GM12878 (cell line): Measurements from ENCODE around the gene UBAP2. TPM values are rescaled to one million over a fixed set of nuclear protein-coding genes. Genes with fewer than 3 reads are reported as not detected.

ENCODE experiments used
- CTCF ChIP-seq, 3 experiments: IDR thresholded peaks in 2 of 3; conservative IDR thresholded peaks in 1 of 3; 2 replicates each; pipeline ENCODE4 v1.5.1; 2011; ENCODE audit warnings: low read depth in 3 of 3, low read length in 3 of 3, mild to moderate bottlenecking in 3 of 3, control low read depth in 2 of 3, moderate library complexity in 2 of 3, inconsistent platforms in 1 of 3, mixed read lengths in 1 of 3; ENCODE audit not compliant: control insufficient read depth in 2 of 3, insufficient read depth in 1 of 3; ENCODE audit errors: extremely low read depth in 1 of 3
- EP300 ChIP-seq, 2 experiments: fragments of 150-350 bp in 1 of 2; IDR thresholded peaks; 2 replicates each; pipeline ENCODE4 v1.6.1; 2011 to 2012; ENCODE audit warnings: low read depth in 2 of 2, low read length in 2 of 2, borderline replicate concordance in 1 of 2, improper control_type of control experiment in 1 of 2, inconsistent platforms in 1 of 2; ENCODE audit not compliant: control insufficient read depth in 1 of 2
- HCFC1 ChIP-seq: fragments of 150-350 bp; IDR thresholded peaks from 2 replicates; pipeline ENCODE4 v1.6.1; 2014; ENCODE audit warnings: low read length
- TCF3 ChIP-seq: IDR thresholded peaks from 2 replicates; pipeline ENCODE4 v1.6.1; 2012; ENCODE audit warnings: low read depth, mild to moderate bottlenecking, low read length, borderline replicate concordance; ENCODE audit not compliant: insufficient read depth
- ZNF24 ChIP-seq: fragments of 450-650 bp; IDR thresholded peaks from 2 replicates; pipeline ENCODE4 v1.6.1; 2017; ENCODE audit warnings: antibody characterized with exemption, mild to moderate bottlenecking
- ZNF687 ChIP-seq: fragments of 450-650 bp; IDR thresholded peaks from 2 replicates; pipeline ENCODE4 v1.6.1; 2017; ENCODE audit warnings: mild to moderate bottlenecking, moderate library complexity
- polyA plus RNA-seq, 11 experiments: library from polyadenylated mRNA; depleted of rRNA in 4 of 11; unstranded in 6 of 11; stranded (reverse) in 5 of 11; fragments of >200 nt; fragmentation: Nextera tagmentation in 4 of 11; fragmentation: Illumina TruSeq in 1 of 11; extraction: Ambion mirVana in 4 of 11; extraction: Trizol in 1 of 11; gene quantifications; 1 replicate in 1 of 11; 2 replicates in 10 of 11; pipeline versions ENCODE4 v1.2.1 to v1.2.3, GENCODE V29; 2011 to 2016; ENCODE audit warnings: inconsistent platforms in 2 of 11, missing spikeins in 2 of 11, low read depth in 1 of 11
- total RNA-seq, 4 experiments: library from RNA; depleted of rRNA in 3 of 4; stranded (reverse); fragments of >200 nt in 3 of 4; fragmentation: Illumina TruSeq in 1 of 4; extraction: Trizol in 1 of 4; gene quantifications; 2 replicates each; pipeline versions ENCODE4 v1.2.1 to v1.2.3, GENCODE V29; 2013 to 2021
- TF ChIP-seq, protein P1 (sequence below): fragments of 150-350 bp; IDR thresholded peaks from 2 replicates; pipeline ENCODE4 v1.6.1; 2016; ENCODE audit warnings: low read depth, low read length
- TF ChIP-seq, protein P2 (sequence below): IDR thresholded peaks from 2 replicates; pipeline ENCODE4 v1.6.1; 2012; ENCODE audit warnings: low read length, inconsistent platforms

UBAP2 gene
- total and polyA plus RNA-seq, 10 of the 15 experiments (the other 5 are each of a cell fraction or from before 2014, with no cell fraction given): 8.5 to 48.2 (median 28.1) TPM

GRCh38 chr9:34010979-34011378, 37.7 kb downstream of the UBAP2 start (continued):
- TF ChIP-seq, protein P1, sequence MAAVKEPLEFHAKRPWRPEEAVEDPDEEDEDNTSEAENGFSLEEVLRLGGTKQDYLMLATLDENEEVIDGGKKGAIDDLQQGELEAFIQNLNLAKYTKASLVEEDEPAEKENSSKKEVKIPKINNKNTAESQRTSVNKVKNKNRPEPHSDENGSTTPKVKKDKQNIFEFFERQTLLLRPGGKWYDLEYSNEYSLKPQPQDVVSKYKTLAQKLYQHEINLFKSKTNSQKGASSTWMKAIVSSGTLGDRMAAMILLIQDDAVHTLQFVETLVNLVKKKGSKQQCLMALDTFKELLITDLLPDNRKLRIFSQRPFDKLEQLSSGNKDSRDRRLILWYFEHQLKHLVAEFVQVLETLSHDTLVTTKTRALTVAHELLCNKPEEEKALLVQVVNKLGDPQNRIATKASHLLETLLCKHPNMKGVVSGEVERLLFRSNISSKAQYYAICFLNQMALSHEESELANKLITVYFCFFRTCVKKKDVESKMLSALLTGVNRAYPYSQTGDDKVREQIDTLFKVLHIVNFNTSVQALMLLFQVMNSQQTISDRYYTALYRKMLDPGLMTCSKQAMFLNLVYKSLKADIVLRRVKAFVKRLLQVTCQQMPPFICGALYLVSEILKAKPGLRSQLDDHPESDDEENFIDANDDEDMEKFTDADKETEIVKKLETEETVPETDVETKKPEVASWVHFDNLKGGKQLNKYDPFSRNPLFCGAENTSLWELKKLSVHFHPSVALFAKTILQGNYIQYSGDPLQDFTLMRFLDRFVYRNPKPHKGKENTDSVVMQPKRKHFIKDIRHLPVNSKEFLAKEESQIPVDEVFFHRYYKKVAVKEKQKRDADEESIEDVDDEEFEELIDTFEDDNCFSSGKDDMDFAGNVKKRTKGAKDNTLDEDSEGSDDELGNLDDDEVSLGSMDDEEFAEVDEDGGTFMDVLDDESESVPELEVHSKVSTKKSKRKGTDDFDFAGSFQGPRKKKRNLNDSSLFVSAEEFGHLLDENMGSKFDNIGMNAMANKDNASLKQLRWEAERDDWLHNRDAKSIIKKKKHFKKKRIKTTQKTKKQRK: no peak
- TF ChIP-seq ZNF687: no peak
- no peak for TF ChIP-seq ZNF24
- TF ChIP-seq, protein P2, sequence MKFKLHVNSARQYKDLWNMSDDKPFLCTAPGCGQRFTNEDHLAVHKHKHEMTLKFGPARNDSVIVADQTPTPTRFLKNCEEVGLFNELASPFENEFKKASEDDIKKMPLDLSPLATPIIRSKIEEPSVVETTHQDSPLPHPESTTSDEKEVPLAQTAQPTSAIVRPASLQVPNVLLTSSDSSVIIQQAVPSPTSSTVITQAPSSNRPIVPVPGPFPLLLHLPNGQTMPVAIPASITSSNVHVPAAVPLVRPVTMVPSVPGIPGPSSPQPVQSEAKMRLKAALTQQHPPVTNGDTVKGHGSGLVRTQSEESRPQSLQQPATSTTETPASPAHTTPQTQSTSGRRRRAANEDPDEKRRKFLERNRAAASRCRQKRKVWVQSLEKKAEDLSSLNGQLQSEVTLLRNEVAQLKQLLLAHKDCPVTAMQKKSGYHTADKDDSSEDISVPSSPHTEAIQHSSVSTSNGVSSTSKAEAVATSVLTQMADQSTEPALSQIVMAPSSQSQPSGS: no peak
- no peak for TF ChIP-seq HCFC1
- no peak for TF ChIP-seq TCF3
- peak in 2 of 3 experiments; percentile 34 to 47; a peak in 2 of 6 replicates for TF ChIP-seq CTCF (IDR thresholded peaks at IDR 0.05 in 2 of 3, conservative IDR thresholded peaks at IDR 0.05 in 1 of 3; ENCODE audit: control insufficient read depth in 2 of 3, extremely low read depth in 1 of 3, insufficient read depth in 1 of 3, low read depth in 3 of 3, low read length in 3 of 3)
- TF ChIP-seq EP300 (IDR thresholded peaks at IDR 0.05; ENCODE audit: borderline replicate concordance in 1 of 2, control insufficient read depth in 1 of 2, low read depth in 2 of 2, low read length in 2 of 2): no peak
